Natural killer cell treated with Interleukin-12 subunit alpha and Interleukin-12 subunit beta and Interleukin-15 and Interleukin-18, amount 100 ng/mL, for 72 hours (primary cell): Measurements from ENCODE around the gene CCL22. TPM values are rescaled to one million over a fixed set of nuclear protein-coding genes. Genes with fewer than 3 reads are reported as not detected.
"Not testable (repeated sequence)": the region's sequence is repeated elsewhere in the genome, so short reads cannot be mapped to it uniquely, and the experiment has no call there.

Experiments
- ATAC-seq, 2 donors: fragments of 150-1000 bp; cut with Tn5 transposase in 1 of 2; sonication (Bioruptor Pico), chemical (Tn5 transposase) in 1 of 2; 2 replicates each; pipeline ENCODE4 v1.10.0; 2021
- DNase-seq: peaks from one replicate; pipeline ENCODE4 v3.0.0; 2022; ENCODE audit warnings: low spot score
- H3K27ac Mint-ChIP-seq, 2 donors: 1 replicate in 1 of 2; 2 replicates in 1 of 2; pipeline ENCODE4 v1.8.0; 2022; ENCODE audit warnings: mixed read lengths in 2 of 2, mild to moderate bottlenecking in 1 of 2, moderate library complexity in 1 of 2
- H3K27me3 Mint-ChIP-seq, 2 donors: 1 replicate in 1 of 2; 2 replicates in 1 of 2; pipeline ENCODE4 v1.8.0; 2022; ENCODE audit warnings: mixed read lengths in 2 of 2
- H3K36me3 Mint-ChIP-seq: one replicate; pipeline ENCODE4 v1.8.0; 2022; ENCODE audit warnings: mixed read lengths
- H3K4me1 Mint-ChIP-seq, 2 donors: 1 replicate in 1 of 2; 2 replicates in 1 of 2; pipeline ENCODE4 v1.8.0; 2022; ENCODE audit warnings: low read depth in 2 of 2, mixed read lengths in 2 of 2, mild to moderate bottlenecking in 1 of 2
- H3K4me3 Mint-ChIP-seq: one replicate; pipeline ENCODE4 v1.8.0; 2022; ENCODE audit warnings: mixed read lengths
- H3K9me3 Mint-ChIP-seq: 2 replicates; pipeline ENCODE4 v1.8.0; 2022; ENCODE audit warnings: mixed read lengths
- total RNA-seq, 2 donors: library from RNA; stranded (reverse); gene quantifications; one replicate each; pipeline ENCODE4 v1.2.3, GENCODE V29; 2022

CCL22 gene
- total RNA-seq, 2 donors from 2014 or later, result 12.9 TPM; not detected in 1

DNA sequence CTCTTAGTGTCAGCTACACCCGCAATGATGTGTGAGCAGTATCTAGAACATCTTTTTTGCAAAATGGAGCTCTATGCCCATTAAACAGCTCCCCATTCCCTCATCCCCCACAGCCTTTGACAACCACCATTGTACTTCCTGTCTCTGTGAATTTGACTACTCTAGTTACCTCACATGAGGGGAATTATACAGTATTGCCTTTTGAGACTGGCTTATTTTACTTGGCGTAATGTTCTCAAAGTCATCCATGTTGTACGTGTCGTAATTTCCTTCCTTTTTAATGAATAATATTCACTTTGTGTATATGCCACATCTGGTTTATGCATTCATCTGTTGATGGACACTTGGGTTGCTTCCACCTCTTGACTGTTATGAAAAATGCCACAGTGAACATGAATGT lies 23.2 kb upstream of the CCL22 start:
- Mint-ChIP-seq H3K27me3 (peaks cover 30 to 38% of the 10 kb centered on the region in 2 donors), H3K4me1 (no peaks in the 10 kb centered on the region), H3K9me3 (no peaks in the 10 kb centered on the region), H3K4me3 (no peak overlapping the region), H3K27ac (no peak overlapping the region), H3K36me3 (no peaks in the 10 kb centered on the region)
- DNase-seq (no peak), ATAC-seq (no peak)

DNA sequence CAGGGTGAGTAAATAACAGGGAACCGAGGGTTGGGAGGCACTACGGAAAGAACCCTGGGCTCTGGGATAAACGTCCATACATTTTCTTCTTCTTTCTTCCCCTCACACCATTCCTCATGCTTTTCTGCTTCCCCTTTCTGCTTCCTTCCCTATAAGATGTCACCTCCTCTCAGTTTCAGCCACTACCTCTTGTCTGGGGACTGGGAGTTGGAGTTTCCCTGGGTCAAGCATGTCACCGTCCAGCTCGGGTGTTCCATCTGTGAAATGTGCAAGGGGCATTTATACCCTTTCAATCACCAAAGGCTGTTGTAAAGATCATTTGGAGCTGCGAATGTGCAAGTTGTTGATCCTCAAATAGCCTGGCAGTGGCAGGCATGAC lies 17.5 kb upstream of the CCL22 start:
- ATAC-seq, result no peak
- Mint-ChIP-seq H3K36me3 (no peaks in the 10 kb centered on the region), H3K27me3 (peaks cover 42 to 44% of the 10 kb centered on the region in 2 donors), H3K27ac (no peak overlapping the region), H3K4me1 (no peaks in the 10 kb centered on the region), H3K9me3 (no peaks in the 10 kb centered on the region), H3K4me3 (no peak overlapping the region)
- no peak for DNase-seq

DNA sequence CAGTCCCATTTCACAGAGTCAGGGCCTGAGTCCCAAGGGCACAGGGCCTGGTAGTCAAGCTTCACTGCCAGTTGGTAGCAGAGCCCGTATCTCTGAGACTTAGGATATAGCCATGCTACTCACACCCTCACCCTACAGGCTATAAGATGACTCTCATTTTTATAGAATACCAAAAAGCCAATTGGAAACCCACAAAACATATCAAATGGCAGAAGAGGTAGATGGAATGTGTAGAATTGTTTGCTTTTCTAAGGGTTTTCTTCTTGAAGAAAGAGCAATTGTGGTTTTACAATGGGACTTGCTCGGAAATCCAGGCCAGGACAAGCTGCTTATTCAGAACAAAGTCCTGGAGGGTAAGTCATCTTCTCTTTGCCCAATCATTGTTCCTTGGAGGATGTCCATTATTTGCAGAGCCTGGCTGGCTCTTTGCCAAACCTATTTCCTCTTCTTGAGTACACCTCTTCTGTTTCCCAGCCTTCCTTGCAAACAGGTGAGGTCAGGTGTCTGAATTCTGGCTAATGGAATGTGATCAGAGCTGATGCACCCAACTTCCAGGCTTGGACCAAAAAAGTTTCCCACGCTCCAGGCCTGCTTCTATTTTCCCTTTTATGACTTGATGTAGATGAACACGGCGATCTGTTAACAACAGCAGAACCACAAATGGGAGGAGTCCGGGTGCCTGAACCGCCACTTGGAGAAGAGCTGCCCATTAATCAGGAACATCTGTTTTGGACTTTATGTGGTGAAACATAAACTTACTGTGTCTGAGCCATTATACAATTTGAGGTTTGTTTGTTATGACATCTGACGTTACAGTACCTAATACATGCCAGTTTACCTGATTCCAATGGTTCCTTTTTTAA lies 16.9 kb upstream of the CCL22 start:
- Mint-ChIP-seq H3K4me3 (no peak overlapping the region), H3K4me1 (no peaks in the 10 kb centered on the region), H3K36me3 (no peaks in the 10 kb centered on the region), H3K27me3 (peaks cover 40 to 45% of the 10 kb centered on the region in 2 donors), H3K27ac (no peak overlapping the region), H3K9me3 (no peaks in the 10 kb centered on the region)
- DNase-seq (no peak), ATAC-seq (no peak)

- H3K9me3 Mint-ChIP-seq, H3K27ac Mint-ChIP-seq, H3K36me3 Mint-ChIP-seq, ATAC-seq, H3K4me3 Mint-ChIP-seq, H3K4me1 Mint-ChIP-seq, DNase-seq: not testable (repeated sequence)
- H3K27me3 Mint-ChIP-seq, result peaks cover 46 to 54% of the 10 kb centered on the region in 2 donors
Measured at GRCh38 chr16:57342606-57343005, 16.0 kb upstream of the CCL22 start.

- no peaks in the 10 kb centered on the region for H3K4me1 Mint-ChIP-seq
- DNase-seq (no peak), ATAC-seq (no peak)
Measured at GRCh38 chr16:57343221-57343620, 15.4 kb upstream of the CCL22 start.

GRCh38 chr16:57344094-57344493 lies 14.5 kb upstream of the CCL22 start:
- ATAC-seq, H3K9me3 Mint-ChIP-seq, H3K4me1 Mint-ChIP-seq, H3K36me3 Mint-ChIP-seq, DNase-seq, H3K4me3 Mint-ChIP-seq, H3K27ac Mint-ChIP-seq: not testable (repeated sequence)
- H3K27me3 Mint-ChIP-seq, result peaks cover 47 to 60% of the 10 kb centered on the region in 2 donors

More at GRCh38 chr16:57343221-57343620, 15.4 kb upstream of the CCL22 start:
- no peak overlapping the region for H3K4me3 Mint-ChIP-seq
- H3K9me3 Mint-ChIP-seq, result no peaks in the 10 kb centered on the region
- peaks cover 46 to 60% of the 10 kb centered on the region in 2 donors for H3K27me3 Mint-ChIP-seq
- no peak overlapping the region for H3K27ac Mint-ChIP-seq
- H3K36me3 Mint-ChIP-seq, result no peaks in the 10 kb centered on the region

- no peak for ATAC-seq
- Mint-ChIP-seq H3K36me3 (no peaks in the 10 kb centered on the region), H3K4me1 (peaks cover 6 to 7% of the 10 kb centered on the region in 2 donors), H3K27ac (no peak overlapping the region), H3K9me3 (no peaks in the 10 kb centered on the region), H3K27me3 (peaks cover 50 to 62% of the 10 kb centered on the region in 2 donors), H3K4me3 (no peak overlapping the region)
- DNase-seq, result no peak
Measured at GRCh38 chr16:57345021-57345420, 13.6 kb upstream of the CCL22 start.

DNA sequence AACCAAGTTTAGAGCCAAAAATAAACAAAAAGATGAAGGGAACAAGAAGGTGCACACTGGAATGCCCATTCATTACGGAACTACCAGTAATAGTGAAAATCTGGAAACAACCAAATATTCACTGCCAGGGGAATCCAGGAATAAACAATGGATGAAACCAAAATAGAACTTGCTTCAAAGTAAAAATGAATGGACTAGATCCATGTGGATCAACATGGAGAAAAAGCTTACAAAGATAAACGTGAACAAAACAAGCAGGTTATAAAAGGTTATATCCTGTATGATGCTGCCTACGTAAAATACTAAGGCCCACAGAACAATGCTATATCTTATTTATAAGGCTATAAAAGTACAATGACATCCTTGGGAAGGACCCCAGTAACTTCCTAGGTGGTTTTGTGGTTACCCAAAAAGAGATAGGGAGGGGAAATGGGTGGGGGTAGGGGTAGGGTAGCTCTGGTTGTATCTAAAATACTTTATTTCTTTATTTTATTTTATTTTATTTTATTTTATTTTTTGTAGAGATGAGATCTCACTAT lies 12.8 kb upstream of the CCL22 start:
- ATAC-seq (no peak), DNase-seq (no peak)
- Mint-ChIP-seq H3K4me1 (peaks cover 6 to 7% of the 10 kb centered on the region in 2 donors), H3K4me3 (no peak overlapping the region), H3K27me3 (peaks cover 50 to 63% of the 10 kb centered on the region in 2 donors), H3K36me3 (no peaks in the 10 kb centered on the region), H3K9me3 (no peaks in the 10 kb centered on the region), H3K27ac (no peak overlapping the region)

GRCh38 chr16:57347858-57348257 lies 10.7 kb upstream of the CCL22 start:
- peaks cover 6 to 7% of the 10 kb centered on the region in 2 donors for H3K4me1 Mint-ChIP-seq
- peaks cover 42 to 54% of the 10 kb centered on the region in 2 donors for H3K27me3 Mint-ChIP-seq
- DNase-seq (no peak), ATAC-seq (no peak)
- H3K4me3 Mint-ChIP-seq, result no peak overlapping the region
- no peak overlapping the region for H3K27ac Mint-ChIP-seq
- no peaks in the 10 kb centered on the region for H3K36me3 Mint-ChIP-seq
- no peaks in the 10 kb centered on the region for H3K9me3 Mint-ChIP-seq

DNA sequence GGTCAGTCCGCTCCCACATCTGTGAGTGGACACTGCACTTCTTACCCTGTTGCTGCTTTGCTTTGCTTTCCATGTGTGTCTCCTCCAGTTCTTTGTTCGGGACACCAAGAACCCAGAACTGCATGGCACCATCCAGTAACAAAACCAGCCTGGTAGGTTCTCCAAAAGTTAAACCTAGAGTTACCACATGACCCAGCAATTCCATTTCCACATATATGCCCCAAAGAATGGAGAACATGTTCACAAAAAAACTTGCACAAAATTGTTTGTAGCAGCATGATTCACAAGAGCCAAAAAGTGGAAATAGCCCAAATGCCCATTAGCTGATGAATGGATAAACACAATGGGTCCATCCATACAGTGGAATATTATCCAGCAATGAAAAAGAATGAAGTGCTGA lies 10.3 kb upstream of the CCL22 start:
- H3K4me3 Mint-ChIP-seq, result no peak overlapping the region
- peaks cover 39 to 49% of the 10 kb centered on the region in 2 donors for H3K27me3 Mint-ChIP-seq
- no peaks in the 10 kb centered on the region for H3K9me3 Mint-ChIP-seq

GRCh38 chr16:57349212-57350031 lies 9.2 kb upstream of the CCL22 start:
- H3K36me3 Mint-ChIP-seq, result no peaks in the 10 kb centered on the region
- H3K27me3 Mint-ChIP-seq, result peaks cover 34 to 43% of the 10 kb centered on the region in 2 donors
- peak; percentile 46 to 48 for ATAC-seq
- H3K27ac Mint-ChIP-seq, result no peak overlapping the region
- DNase-seq, result no peak
- no peaks in the 10 kb centered on the region for H3K9me3 Mint-ChIP-seq
- no peak overlapping the region for H3K4me3 Mint-ChIP-seq
- peaks cover 6 to 7% of the 10 kb centered on the region in 2 donors for H3K4me1 Mint-ChIP-seq

More for the DNA sequence above, 10.3 kb upstream of the CCL22 start:
- H3K4me1 Mint-ChIP-seq, result peaks cover 6 to 7% of the 10 kb centered on the region in 2 donors
- no peaks in the 10 kb centered on the region for H3K36me3 Mint-ChIP-seq
- no peak overlapping the region for H3K27ac Mint-ChIP-seq
- DNase-seq (no peak), ATAC-seq (no peak)

DNA sequence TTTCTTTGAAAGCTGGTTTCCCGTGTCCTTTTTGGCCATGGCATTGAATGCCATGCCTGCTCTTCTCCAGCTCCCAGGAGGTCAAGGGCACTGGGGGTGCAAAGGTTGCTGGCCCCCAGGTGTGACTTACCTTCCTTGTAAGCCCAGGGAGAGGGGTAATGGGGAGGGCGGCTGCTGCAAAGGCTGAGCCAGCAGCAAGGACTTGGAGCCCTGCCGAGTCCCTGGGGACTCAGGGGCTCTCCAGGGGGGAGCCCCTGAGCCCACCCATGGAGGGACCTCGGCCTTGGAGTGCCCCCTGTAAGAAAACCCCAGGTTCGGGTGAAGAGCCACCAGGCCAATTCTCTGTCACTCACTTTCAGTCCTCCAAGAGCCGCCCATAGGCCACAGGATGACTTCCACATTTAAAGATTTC lies 5.9 kb upstream of the CCL22 start:
- Mint-ChIP-seq H3K9me3 (no peaks in the 10 kb centered on the region), H3K27ac (no peak overlapping the region), H3K27me3 (peaks cover 26 to 33% of the 10 kb centered on the region in 2 donors), H3K4me1 (peaks cover 6 to 7% of the 10 kb centered on the region in 2 donors), H3K4me3 (no peak overlapping the region), H3K36me3 (no peaks in the 10 kb centered on the region)
- DNase-seq (no peak), ATAC-seq (no peak)

DNA sequence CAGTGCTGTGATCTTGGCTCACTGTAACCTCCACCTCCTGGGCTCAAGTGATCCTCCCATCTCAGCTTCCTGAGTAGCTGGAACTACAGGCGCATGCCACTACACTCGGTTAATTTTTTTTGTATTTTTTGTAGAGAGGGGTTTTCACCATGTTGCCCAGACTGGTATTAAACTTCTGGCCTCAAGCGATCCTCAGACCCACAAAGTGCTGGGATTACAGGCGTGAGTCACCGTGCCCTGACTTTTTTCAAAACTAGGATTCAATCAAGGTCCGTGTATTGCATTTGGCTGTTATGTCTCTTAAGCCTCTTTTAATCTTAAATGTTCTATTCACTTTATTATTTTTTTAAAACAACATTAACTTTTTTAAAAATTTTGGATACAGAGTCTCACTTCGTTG lies 4.3 kb upstream of the CCL22 start:
- Mint-ChIP-seq H3K27me3 (peaks cover 17 to 18% of the 10 kb centered on the region in 2 donors), H3K4me3 (no peak overlapping the region), H3K27ac (no peak overlapping the region), H3K36me3 (no peaks in the 10 kb centered on the region), H3K4me1 (peaks cover 0 to 4% of the 10 kb centered on the region in 2 donors), H3K9me3 (no peaks in the 10 kb centered on the region)
- no peak for DNase-seq
- no peak for ATAC-seq
